GM21360 (cell line): ENCODE results near the gene FLOT2.
"Not testable (repeated sequence)": the region's sequence is repeated elsewhere in the genome, so short reads cannot be mapped to it uniquely, and the experiment has no call there.

Experiments used
- ATAC-seq: cut with Tn5 transposase; IDR thresholded peaks from one replicate; pipeline ENCODE4 v1.9.1; 2021; ENCODE audit warnings: mild to moderate bottlenecking, moderate library complexity; ENCODE audit not compliant: unreplicated experiment

Gene FLOT2

GRCh38 chr17:28897769-28898526 is 415 bp upstream of the FLOT2 start:
- ATAC-seq, result no peak

GRCh38 chr17:28896491-28896883 is 1.0 kb downstream of the FLOT2 start:
- no peak for ATAC-seq

GRCh38 chr17:28895794-28896447 is 1.6 kb downstream of the FLOT2 start:
- no peak for ATAC-seq

GRCh38 chr17:28893248-28894183 is 4.0 kb downstream of the FLOT2 start:
- ATAC-seq, result not testable (repeated sequence)

- ATAC-seq, result no peak
Measured at GRCh38 chr17:28892024-28892423, 5.5 kb downstream of the FLOT2 start.

- no peak for ATAC-seq
Measured at GRCh38 chr17:28891201-28891600, 6.3 kb downstream of the FLOT2 start.

- ATAC-seq, result no peak
Measured at GRCh38 chr17:28889996-28890395, 7.5 kb downstream of the FLOT2 start.

GRCh38 chr17:28888832-28889231 is 8.7 kb downstream of the FLOT2 start:
- ATAC-seq, result no peak

- no peak for ATAC-seq
Measured at GRCh38 chr17:28887871-28888471, 9.6 kb downstream of the FLOT2 start.

- no peak for ATAC-seq
Measured at GRCh38 chr17:28885951-28886350, 11.6 kb downstream of the FLOT2 start.

- ATAC-seq, result no peak
Measured at GRCh38 chr17:28885363-28885762, 12.2 kb downstream of the FLOT2 start.

- no peak for ATAC-seq
Measured at GRCh38 chr17:28883967-28884702, 13.4 kb downstream of the FLOT2 start.

GRCh38 chr17:28882154-28882895 is 15.2 kb downstream of the FLOT2 start:
- ATAC-seq, result no peak

GRCh38 chr17:28881533-28882056 is 15.9 kb downstream of the FLOT2 start:
- ATAC-seq, result no peak

GRCh38 chr17:28880572-28880945 is 17.0 kb downstream of the FLOT2 start:
- ATAC-seq, result no peak

GRCh38 chr17:28879886-28880571 is 17.5 kb downstream of the FLOT2 start:
- no peak for ATAC-seq

GRCh38 chr17:28878981-28879380 is 18.6 kb downstream of the FLOT2 start:
- no peak for ATAC-seq

GRCh38 chr17:28878158-28878910 is 19.2 kb downstream of the FLOT2 start:
- no peak for ATAC-seq
